AG04449 (cell line): ENCODE data around the gene ANXA2.

Experiments
- CTCF ChIA-PET: fragments of 350-600 bp; formaldehyde crosslinking; extraction: SDS; loops from one replicate; lab custom pipeline; 2021; ENCODE audit warnings: antibody characterized with exemption; lab: Yijun Ruan, JAX
- POLR2A ChIA-PET: fragments of 400-600, 350-600 bp; formaldehyde crosslinking; extraction: SDS; loops from one replicate; lab custom pipeline; 2020; ENCODE audit warnings: antibody characterized with exemption, inconsistent platforms; lab: Yijun Ruan, JAX
- DNase-seq: peaks from one replicate; pipeline ENCODE4 v3.0.0-alpha.2; 2010; ENCODE audit warnings: low read depth, low spot score
- H3K4me3 ChIP-seq: 2 replicates; pipeline ENCODE4 v1.5.1; 2011; ENCODE audit warnings: low read depth, mild to moderate bottlenecking, control low read depth, low read length
- TF ChIP-seq, protein P1 (sequence below): IDR thresholded peaks from one replicate; pipeline ENCODE4 v1.5.1; 2011; ENCODE audit warnings: mild to moderate bottlenecking, moderate library complexity, low read length, control low read depth, inconsistent platforms; ENCODE audit not compliant: insufficient read depth; ENCODE audit errors: missing control alignments

Gene ANXA2

DNA sequence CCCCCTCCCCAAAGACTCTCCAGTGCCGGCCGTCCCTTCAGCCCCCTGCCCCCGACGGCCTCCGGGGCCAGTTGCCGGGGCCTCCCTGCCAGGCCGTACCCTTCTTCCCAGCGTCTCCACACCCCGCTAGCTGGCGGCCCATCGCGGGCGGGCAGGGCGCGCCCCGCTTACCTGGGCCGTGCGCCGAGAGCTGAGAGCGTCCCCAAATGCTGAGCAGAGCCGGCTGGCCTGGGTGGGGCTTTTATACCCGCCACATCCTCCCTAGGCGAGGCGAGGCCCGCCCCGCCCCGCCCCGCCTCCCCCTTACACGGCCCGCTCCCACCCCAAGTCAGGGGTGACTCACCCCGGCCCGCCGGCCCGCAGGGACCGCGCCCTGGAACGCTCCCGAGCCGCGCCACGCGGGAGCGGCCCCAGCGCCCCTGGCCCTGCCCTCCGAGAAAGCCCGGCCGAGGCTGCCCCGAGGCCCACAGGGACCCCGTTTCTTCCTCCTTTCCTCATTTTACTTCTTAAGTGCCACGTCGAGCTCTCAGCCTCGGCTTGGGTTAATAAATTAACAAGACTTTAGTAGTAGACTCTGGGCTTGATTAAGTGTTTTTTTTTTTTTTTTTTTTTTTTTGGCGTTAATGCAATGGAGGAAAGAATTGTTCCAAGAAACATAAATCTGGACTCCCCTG lies at the start of gene ANXA2:
Gene ANXA2 (minus strand): TSS at position 215 of the 674 bp plus-strand sequence. CDS start 11,911 bp downstream, outside the sequence.
- no peak for DNase-seq
- ChIA-PET POLR2A (interaction anchor here (0.5 to 2.3 kb wide), 20 partner anchors 9 to 398 kb away, joined by 3 to 13 read pairs (median 4); partner anchors contain the start of gene ICE2), CTCF (interaction anchor here (1.0 to 2.2 kb wide), 3 partner anchors 16 to 123 kb away, joined by 3 to 9 read pairs (median 7); no protein-coding TSS in a partner anchor)
- H3K4me3 ChIP-seq: peak within 1 kb of the TSS; percentile 73
- TF ChIP-seq, protein P1, sequence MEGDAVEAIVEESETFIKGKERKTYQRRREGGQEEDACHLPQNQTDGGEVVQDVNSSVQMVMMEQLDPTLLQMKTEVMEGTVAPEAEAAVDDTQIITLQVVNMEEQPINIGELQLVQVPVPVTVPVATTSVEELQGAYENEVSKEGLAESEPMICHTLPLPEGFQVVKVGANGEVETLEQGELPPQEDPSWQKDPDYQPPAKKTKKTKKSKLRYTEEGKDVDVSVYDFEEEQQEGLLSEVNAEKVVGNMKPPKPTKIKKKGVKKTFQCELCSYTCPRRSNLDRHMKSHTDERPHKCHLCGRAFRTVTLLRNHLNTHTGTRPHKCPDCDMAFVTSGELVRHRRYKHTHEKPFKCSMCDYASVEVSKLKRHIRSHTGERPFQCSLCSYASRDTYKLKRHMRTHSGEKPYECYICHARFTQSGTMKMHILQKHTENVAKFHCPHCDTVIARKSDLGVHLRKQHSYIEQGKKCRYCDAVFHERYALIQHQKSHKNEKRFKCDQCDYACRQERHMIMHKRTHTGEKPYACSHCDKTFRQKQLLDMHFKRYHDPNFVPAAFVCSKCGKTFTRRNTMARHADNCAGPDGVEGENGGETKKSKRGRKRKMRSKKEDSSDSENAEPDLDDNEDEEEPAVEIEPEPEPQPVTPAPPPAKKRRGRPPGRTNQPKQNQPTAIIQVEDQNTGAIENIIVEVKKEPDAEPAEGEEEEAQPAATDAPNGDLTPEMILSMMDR: no peak

DNA sequence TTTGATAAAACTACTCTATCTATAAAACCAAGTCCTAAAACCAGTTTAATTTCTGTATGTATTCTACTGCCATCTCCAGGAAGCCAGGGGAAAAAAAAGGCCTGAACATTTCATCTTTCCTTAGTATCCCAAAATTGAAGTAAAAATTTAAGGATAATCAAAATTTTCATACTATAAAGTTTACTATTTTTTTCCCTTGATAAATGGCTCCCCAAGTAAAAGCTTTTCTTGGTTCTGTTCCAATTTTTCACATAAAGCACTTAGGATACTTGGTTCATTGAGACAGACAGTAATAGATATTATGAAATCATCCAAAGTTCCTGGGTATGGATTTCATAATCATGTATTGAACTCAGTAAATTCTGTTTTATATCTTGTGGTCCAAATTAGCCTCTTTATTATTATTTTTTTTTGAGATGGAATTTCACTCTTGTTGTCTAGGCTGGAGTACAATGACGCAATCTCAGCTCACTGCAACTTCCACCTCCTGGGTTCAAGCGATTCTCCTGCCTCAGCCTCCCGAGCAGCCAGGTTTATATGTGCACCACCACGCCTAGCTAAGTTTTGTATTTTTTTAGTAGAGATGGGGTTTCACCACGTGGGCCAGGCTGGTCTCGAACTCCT lies 46.6 kb upstream of the ANXA2 start:
- no peak for DNase-seq
- TF ChIP-seq, protein P1: peak; percentile 35
- POLR2A ChIA-PET: interaction anchor here (0.6 to 5.1 kb wide), 4 partner anchors 12 to 100 kb away, joined by 3 to 40 read pairs (median 4); no protein-coding TSS in a partner anchor
- CTCF ChIA-PET: interaction anchor here (0.9 to 5.9 kb wide), 31 partner anchors 8 to 754 kb away, joined by 3 to 71 read pairs (median 6); partner anchors contain the start of genes ANXA2 and BNIP2
- no peak overlapping the region for H3K4me3 ChIP-seq

DNA sequence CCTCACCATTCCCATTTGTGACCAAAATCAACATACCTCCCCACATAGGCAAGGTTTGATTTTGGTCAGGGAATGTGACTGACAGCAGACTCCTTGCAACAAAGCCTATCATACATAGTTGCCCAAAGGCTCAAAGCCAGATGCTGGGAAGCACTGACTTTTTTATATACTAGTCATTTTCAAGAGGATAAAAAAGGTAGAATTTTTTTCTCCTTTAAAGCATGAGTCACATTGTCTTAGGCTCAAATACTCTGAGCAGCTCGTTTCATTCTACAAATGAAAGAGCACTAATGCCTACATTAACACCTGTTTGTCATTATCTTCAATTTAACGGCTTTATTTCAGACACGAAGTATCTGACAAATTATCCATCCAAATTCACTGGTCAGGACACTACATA lies 45.0 kb upstream of the ANXA2 start:
- POLR2A ChIA-PET: interaction anchor here (1.0 to 5.1 kb wide), 2 partner anchors 45 to 49 kb away, joined by 5 to 40 read pairs; partner anchors contain the start of gene ANXA2
- TF ChIP-seq, protein P1: no peak
- CTCF ChIA-PET: interaction anchor here (0.9 to 5.9 kb wide), 15 partner anchors 9 to 752 kb away, joined by 3 to 71 read pairs (median 10); partner anchors contain the start of genes ANXA2 and BNIP2
- DNase-seq: peak; percentile 7
- no peak overlapping the region for H3K4me3 ChIP-seq

DNA sequence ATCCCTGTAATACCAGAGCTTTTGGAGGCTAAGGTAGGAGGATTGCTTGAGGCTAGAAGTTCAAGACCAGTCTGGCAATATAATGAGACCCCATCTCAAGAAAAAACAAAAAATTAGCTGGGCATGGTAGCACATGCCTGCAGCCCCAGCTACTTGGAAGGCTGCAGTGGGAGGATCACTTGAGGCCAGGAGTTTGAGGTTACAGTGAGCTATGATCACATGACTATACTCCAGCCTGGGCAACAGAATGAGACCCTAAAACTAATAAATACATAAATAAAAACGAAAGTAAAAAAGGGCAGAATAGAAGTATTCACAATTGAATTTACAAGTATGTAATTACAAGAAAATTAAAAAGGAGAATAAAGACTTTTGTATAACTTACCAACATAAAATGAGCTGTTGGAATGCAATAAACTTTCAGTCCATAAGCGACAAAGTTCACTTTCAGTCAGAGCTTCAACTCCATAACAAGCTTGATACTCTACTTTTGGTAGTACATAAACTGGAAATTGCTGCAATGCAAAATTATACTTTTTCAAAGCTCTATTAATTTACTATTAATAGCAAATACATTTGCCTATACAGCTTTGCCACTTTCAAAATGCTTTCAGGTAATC lies 44.4 kb upstream of the ANXA2 start:
- H3K4me3 ChIP-seq: no peak overlapping the region
- TF ChIP-seq, protein P1: no peak
- ChIA-PET POLR2A (interaction anchor here (1.0 to 5.1 kb wide), 2 partner anchors 44 to 49 kb away, joined by 5 to 40 read pairs; partner anchors contain the start of gene ANXA2), CTCF (interaction anchor here (0.6 to 5.9 kb wide), 14 partner anchors 9 to 752 kb away, joined by 3 to 71 read pairs (median 4); partner anchors contain the start of gene BNIP2)
- no peak for DNase-seq

DNA sequence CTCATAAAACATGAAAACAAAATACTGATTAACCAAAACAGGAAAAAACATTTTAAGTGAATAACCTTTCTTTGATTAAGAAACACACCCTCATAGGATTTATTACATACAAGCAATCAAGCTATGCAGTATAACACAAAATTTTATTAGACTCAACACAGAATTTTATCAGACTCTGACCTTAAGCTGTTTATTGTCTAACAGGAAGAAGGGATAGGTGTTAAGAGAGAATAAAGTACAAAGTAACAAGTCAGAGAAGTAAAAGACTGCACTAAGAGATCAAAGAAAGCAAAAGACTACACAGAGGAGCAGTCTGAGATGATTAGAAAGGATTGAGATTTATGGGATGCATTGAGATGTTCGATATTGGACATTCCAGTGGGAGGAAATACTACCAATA lies 43.5 kb upstream of the ANXA2 start:
- ChIA-PET CTCF (interaction anchor here (0.6 to 5.9 kb wide), 5 partner anchors 12 to 751 kb away, joined by 3 to 71 read pairs (median 17); partner anchors contain the start of gene BNIP2), POLR2A (interaction anchor here (0.7 to 5.1 kb wide), 2 partner anchors 48 to 64 kb away, joined by 3 to 40 read pairs; no protein-coding TSS in a partner anchor)
- TF ChIP-seq, protein P1: no peak
- DNase-seq: no peak
- no peak overlapping the region for H3K4me3 ChIP-seq
